ENCODE measurements around the gene ASPDH. TPM values are rescaled to one million over a fixed set of nuclear protein-coding genes. Genes with fewer than 3 reads are reported as not detected.

The ASPDH gene
- total RNA-seq, 1 experiment from 2014 or later = not detected

GRCh38 chr19:50535672-50536187, 22.0 kb upstream of the ASPDH start:
- no peak overlapping the region for H3K9ac ChIP-seq (ENCODE audit: low read length)
- peaks cover 7 to 20% of the 10 kb centered on the region in 2 experiments; a peak in 3 of 4 replicates for H3K9me3 ChIP-seq (ENCODE audit: control insufficient read depth in 1 of 2, insufficient read depth in 1 of 2, low read depth in 1 of 2, low read length in 2 of 2)
- H3K36me3 ChIP-seq (ENCODE audit: control insufficient read depth in 1 of 2, insufficient read depth in 2 of 2, low read length in 2 of 2) = no peaks in the 10 kb centered on the region
- H3K27ac ChIP-seq (ENCODE audit: low read depth, low read length) = no peak overlapping the region
- no peak overlapping the region for H3K4me2 ChIP-seq (ENCODE audit: low read length)
- DNase-seq (ENCODE audit: low read depth, low spot score) = no peak
- no peak overlapping the region for H2AFZ ChIP-seq (ENCODE audit: low read depth, low read length, poor library complexity, severe bottlenecking)
- RAD21 ChIA-PET (ENCODE audit: low non-redundant PET in 1 of 2, low total read pairs in 2 of 2, uncharacterized antibody in 2 of 2, unreplicated experiment in 2 of 2) = no interaction called here
- H3K9me2 ChIP-seq (ENCODE audit: insufficient read depth) = no peaks in the 10 kb centered on the region
- POLR2A ChIA-PET = no interaction called here
- no peak for TF ChIP-seq CTCF (IDR thresholded peaks at IDR 0.05 in 2 of 3, conservative IDR thresholded peaks at IDR 0.05 in 1 of 3; ENCODE audit: borderline replicate concordance in 1 of 3, insufficient read depth in 1 of 3, low read depth in 2 of 3, low read length in 2 of 3)
- TF ChIP-seq ZNF274 (IDR thresholded peaks at IDR 0.05; ENCODE audit: low read depth, low read length) = no peak
- no peak for TF ChIP-seq YY1 (IDR thresholded peaks at IDR 0.05; ENCODE audit: extremely low read depth, insufficient replicate concordance, low read depth, low read length)
- TF ChIP-seq CEBPB (IDR thresholded peaks at IDR 0.05; ENCODE audit: low read depth) = no peak
- TF ChIP-seq ZBTB33 (IDR thresholded peaks at IDR 0.05; ENCODE audit: extremely low read depth, insufficient replicate concordance, low read length) = no peak
- no peak for TF ChIP-seq EZH2 (IDR thresholded peaks at IDR 0.05)
- TF ChIP-seq SIN3A (IDR thresholded peaks at IDR 0.05; ENCODE audit: low read depth) = no peak
- TF ChIP-seq EGR1 (IDR thresholded peaks at IDR 0.05; ENCODE audit: low read depth) = no peak
- no peak for TF ChIP-seq ELF1 (IDR thresholded peaks at IDR 0.05; ENCODE audit: borderline replicate concordance, low read depth)
- TF ChIP-seq CBX3 (IDR thresholded peaks at IDR 0.05; ENCODE audit: low read depth) = no peak
- no peak for TF ChIP-seq SP1 (IDR thresholded peaks at IDR 0.05; ENCODE audit: low read depth)
- no peak for TF ChIP-seq EZH2phosphoT487 (IDR thresholded peaks at IDR 0.05; ENCODE audit: borderline replicate concordance)
- TF ChIP-seq FOSL1 (IDR thresholded peaks at IDR 0.05; ENCODE audit: low read depth) = no peak
- TF ChIP-seq REST (IDR thresholded peaks at IDR 0.05; ENCODE audit: low read depth) = no peak
- BruUV-seq (replicated peaks) = no TSS peak
- no peaks in the 10 kb centered on the region for H3K4me1 ChIP-seq (ENCODE audit: control insufficient read depth in 1 of 2, insufficient read depth in 2 of 2, low read length in 2 of 2)
- CTCF ChIA-PET = interaction anchor here (2.9 to 3.6 kb wide), 4 partner anchors 13 to 386 kb away, joined by 10 to 40 read pairs (median 16); no protein-coding TSS in a partner anchor
- no peaks in the 10 kb centered on the region for H3K27me3 ChIP-seq (ENCODE audit: insufficient read depth, low read length)
- no peak for ATAC-seq
- no peak overlapping the region for H3K4me3 ChIP-seq (replicated peaks in 1 of 2; ENCODE audit: low read depth in 1 of 2, low read length in 2 of 2)
- H3K79me2 ChIP-seq (ENCODE audit: insufficient read depth, low read length) = no peaks in the 10 kb centered on the region
- no peaks in the 10 kb centered on the region for H4K20me1 ChIP-seq (ENCODE audit: insufficient read depth)
- intact Hi-C loops (cut with micrococcal nuclease) = loop anchor here (5.0 to 10.0 kb wide), 2 partner anchors 119 to 172 kb away; no protein-coding TSS in a partner anchor
